Measurements from ENCODE around the gene MICB. TPM values are rescaled to one million over a fixed set of nuclear protein-coding genes. Genes with fewer than 3 reads are reported as not detected.

The MICB gene
- total RNA-seq, 1 donor from 2014 or later = 0.31 TPM

- H3K4me1 Mint-ChIP-seq = peaks cover 47% of the 10 kb centered on the region
These were observed 43.9 kb downstream of the MICB start, which contains the start of gene DDX39B for GRCh38 chr6:31541658-31542521. TSS of gene DDX39B (minus strand) at chr6:31542003. CDS start at chr6:31540532, 1,471 bp downstream.

DNA sequence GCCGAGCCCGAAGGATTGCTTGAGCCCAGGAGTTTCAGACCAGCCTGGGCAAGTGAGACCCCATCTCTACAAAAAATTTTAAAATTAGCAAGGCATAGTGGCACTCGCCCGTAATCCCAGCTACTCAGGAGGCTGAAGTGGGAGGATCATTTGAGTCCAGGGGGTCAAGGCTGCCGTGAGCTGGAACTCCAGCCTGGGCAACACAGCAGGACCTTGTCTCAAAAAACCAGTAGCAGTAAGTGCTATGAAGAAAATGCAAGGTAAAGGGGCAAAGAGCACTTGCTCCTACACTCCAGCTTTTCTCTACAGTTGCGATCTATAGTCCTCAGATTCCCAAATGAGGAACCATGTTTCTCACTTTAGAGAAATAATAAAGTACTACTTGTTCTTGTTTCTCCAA, 45.7 kb downstream of the MICB start:
- TF ChIP-seq, protein P1, sequence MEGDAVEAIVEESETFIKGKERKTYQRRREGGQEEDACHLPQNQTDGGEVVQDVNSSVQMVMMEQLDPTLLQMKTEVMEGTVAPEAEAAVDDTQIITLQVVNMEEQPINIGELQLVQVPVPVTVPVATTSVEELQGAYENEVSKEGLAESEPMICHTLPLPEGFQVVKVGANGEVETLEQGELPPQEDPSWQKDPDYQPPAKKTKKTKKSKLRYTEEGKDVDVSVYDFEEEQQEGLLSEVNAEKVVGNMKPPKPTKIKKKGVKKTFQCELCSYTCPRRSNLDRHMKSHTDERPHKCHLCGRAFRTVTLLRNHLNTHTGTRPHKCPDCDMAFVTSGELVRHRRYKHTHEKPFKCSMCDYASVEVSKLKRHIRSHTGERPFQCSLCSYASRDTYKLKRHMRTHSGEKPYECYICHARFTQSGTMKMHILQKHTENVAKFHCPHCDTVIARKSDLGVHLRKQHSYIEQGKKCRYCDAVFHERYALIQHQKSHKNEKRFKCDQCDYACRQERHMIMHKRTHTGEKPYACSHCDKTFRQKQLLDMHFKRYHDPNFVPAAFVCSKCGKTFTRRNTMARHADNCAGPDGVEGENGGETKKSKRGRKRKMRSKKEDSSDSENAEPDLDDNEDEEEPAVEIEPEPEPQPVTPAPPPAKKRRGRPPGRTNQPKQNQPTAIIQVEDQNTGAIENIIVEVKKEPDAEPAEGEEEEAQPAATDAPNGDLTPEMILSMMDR (IDR thresholded peaks at IDR 0.05; ENCODE audit: unreplicated experiment) = no peak
- peaks cover 16% of the 10 kb centered on the region for H3K36me3 Mint-ChIP-seq
- H3K27ac Mint-ChIP-seq = no peak overlapping the region
- H3K9me3 Mint-ChIP-seq = no peaks in the 10 kb centered on the region
- no peak for DNase-seq (ENCODE audit: low spot score in 2 of 2, unreplicated experiment in 2 of 2)
- H3K4me3 Mint-ChIP-seq = no peak overlapping the region
- H3K27me3 Mint-ChIP-seq (ENCODE audit: low read depth) = no peaks in the 10 kb centered on the region
- peaks cover 55% of the 10 kb centered on the region for H3K4me1 Mint-ChIP-seq

More at GRCh38 chr6:31541658-31542521, 43.9 kb downstream of the MICB start, which contains the start of gene DDX39B:
- peak within 1 kb of the TSS; percentile 99 for H3K4me3 Mint-ChIP-seq
- TF ChIP-seq, protein P1 (IDR thresholded peaks at IDR 0.05; ENCODE audit: unreplicated experiment) = no peak
- peak; percentile 86 to 89 for DNase-seq (ENCODE audit: low spot score in 2 of 2, unreplicated experiment in 2 of 2)
- H3K27ac Mint-ChIP-seq = peak within 1 kb of the TSS; percentile 100
- H3K27me3 Mint-ChIP-seq (ENCODE audit: low read depth) = no peaks in the 10 kb centered on the region
- no peaks in the 10 kb centered on the region for H3K9me3 Mint-ChIP-seq
- H3K36me3 Mint-ChIP-seq = peaks cover 25% of the 10 kb centered on the region

- H3K27me3 Mint-ChIP-seq (ENCODE audit: low read depth) = no peaks in the 10 kb centered on the region
- peaks cover 49% of the 10 kb centered on the region for H3K4me1 Mint-ChIP-seq
- no peaks in the 10 kb centered on the region for H3K9me3 Mint-ChIP-seq
- H3K27ac Mint-ChIP-seq = no peak overlapping the region
- TF ChIP-seq, protein P1 (IDR thresholded peaks at IDR 0.05; ENCODE audit: unreplicated experiment) = no peak
- no peak for DNase-seq (ENCODE audit: low spot score in 2 of 2, unreplicated experiment in 2 of 2)
- no peak overlapping the region for H3K4me3 Mint-ChIP-seq
- peaks cover 14% of the 10 kb centered on the region for H3K36me3 Mint-ChIP-seq
These were observed 46.7 kb downstream of the MICB start for GRCh38 chr6:31544676-31545075.

GRCh38 chr6:31545291-31545690, 47.3 kb downstream of the MICB start:
- no peak overlapping the region for H3K27ac Mint-ChIP-seq
- DNase-seq (ENCODE audit: low spot score in 2 of 2, unreplicated experiment in 2 of 2) = no peak
- H3K4me3 Mint-ChIP-seq = no peak overlapping the region
- H3K9me3 Mint-ChIP-seq = no peaks in the 10 kb centered on the region
- H3K36me3 Mint-ChIP-seq = peaks cover 12% of the 10 kb centered on the region
- peaks cover 44% of the 10 kb centered on the region for H3K4me1 Mint-ChIP-seq
- no peaks in the 10 kb centered on the region for H3K27me3 Mint-ChIP-seq (ENCODE audit: low read depth)
- TF ChIP-seq, protein P1 (IDR thresholded peaks at IDR 0.05; ENCODE audit: unreplicated experiment) = no peak

DNA sequence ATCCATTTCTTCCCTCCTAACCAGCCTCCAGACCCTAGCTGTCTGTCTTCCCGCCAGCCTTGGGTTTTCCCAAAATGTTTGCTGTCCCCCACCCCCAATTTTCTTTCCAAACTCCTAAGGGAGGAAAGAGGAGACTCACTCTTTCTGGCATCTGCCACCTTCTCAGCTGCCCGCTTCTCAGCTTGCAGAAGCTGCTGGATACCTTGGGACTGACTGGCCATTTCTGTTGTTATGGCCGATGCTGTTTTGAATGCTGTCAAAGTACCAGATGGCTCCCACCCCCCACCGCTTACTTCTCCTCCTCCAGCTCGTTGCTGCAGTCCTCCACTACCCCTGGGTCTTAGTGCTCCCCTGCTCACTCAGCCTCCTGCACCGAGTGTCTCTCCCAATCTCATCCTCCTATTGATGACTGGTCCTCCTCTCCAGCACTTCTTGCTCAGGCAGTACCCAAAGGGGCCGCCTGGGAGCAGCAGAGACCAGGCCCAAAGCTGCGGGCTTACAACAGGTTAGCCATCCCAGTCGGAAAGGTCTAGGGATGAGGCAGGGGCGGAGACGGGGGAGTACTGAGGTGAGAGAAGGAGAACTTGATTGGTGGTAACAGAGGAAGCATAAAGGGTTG, 48.5 kb downstream of the MICB start, which contains the start of gene ATP6V1G2:
TSS of gene ATP6V1G2 (minus strand) at position 270 of the 619 bp plus-strand sequence. CDS start at position 221, 49 bp downstream.
- no peaks in the 10 kb centered on the region for H3K9me3 Mint-ChIP-seq
- TF ChIP-seq, protein P1 (IDR thresholded peaks at IDR 0.05; ENCODE audit: unreplicated experiment) = peak; percentile 83
- H3K36me3 Mint-ChIP-seq = peaks cover 12% of the 10 kb centered on the region
- DNase-seq (ENCODE audit: low spot score in 2 of 2, unreplicated experiment in 2 of 2) = peak; percentile 75 to 91
- peaks cover 37% of the 10 kb centered on the region for H3K4me1 Mint-ChIP-seq
- peak within 1 kb of the TSS; percentile 86 for H3K27ac Mint-ChIP-seq
- no peaks in the 10 kb centered on the region for H3K27me3 Mint-ChIP-seq (ENCODE audit: low read depth)
- H3K4me3 Mint-ChIP-seq = peak within 1 kb of the TSS; percentile 83
